ENCODE results near the gene TXLNB. TPM values are rescaled to one million over a fixed set of nuclear protein-coding genes. Genes with fewer than 3 reads are reported as not detected.

Gene TXLNB
- total and polyA plus RNA-seq, 2 of the 13 experiments (the other 11 are each of a cell fraction or from before 2014, with no cell fraction given) = not detected

GRCh38 chr6:139323511-139324300, 31.9 kb upstream of the TXLNB start:
- 0 out of 2 replicates have a peak, but pooled peaks cover 4% of the 10 kb centered on the region for H3K4me1 ChIP-seq (ENCODE audit: insufficient read depth, low read length)
- H3K79me2 ChIP-seq (ENCODE audit: insufficient read depth, low read length) = no peaks in the 10 kb centered on the region
- intact Hi-C loops (cut with micrococcal nuclease; ENCODE audit: unreplicated experiment) (no loop called here), in situ Hi-C loops (cut with HindIII; ENCODE audit: extremely low pct_ligation_motif_present, low pct_unique_long_range_greater_than_20kb) (no loop called here)
- peak overlapping the region; percentile 24; the same call in 1 of the 2 replicates for H3K4me2 ChIP-seq (ENCODE audit: low read depth, low read length)
- ChIA-PET POLR2A (no interaction called here), CTCF (ENCODE audit: low intra/inter-chr PET ratio, low total read pairs) (no interaction called here)
- no peak overlapping the region for H3K27ac ChIP-seq (ENCODE audit: extremely low read length, insufficient read depth, low read length)
- H3K27me3 ChIP-seq (ENCODE audit: control insufficient read depth in 1 of 2, insufficient read depth in 2 of 2, low read length in 2 of 2) = no peaks in the 10 kb centered on the region
- whole genome bisulfite sequencing (ENCODE audit: low lambda C conversion rate) = 42% methylated on average over 21 of the region's 21 CpGs
- no peaks in the 10 kb centered on the region for H4K20me1 ChIP-seq (ENCODE audit: insufficient read depth, low read length)
- no TSS peak for BruUV-seq (replicated peaks)
- TF ChIP-seq ZNF512 (CRISPR knock-in tag; IDR thresholded peaks at IDR 0.05) (no peak), RFX3 (CRISPR knock-in tag; IDR thresholded peaks at IDR 0.05) (peak; percentile 55; the same call in 1 of the 2 replicates), ZNF281 (CRISPR knock-in tag; IDR thresholded peaks at IDR 0.05; ENCODE audit: borderline replicate concordance) (peak; percentile 66), WIZ (CRISPR knock-in tag; IDR thresholded peaks at IDR 0.05) (no peak), ZNF572 (CRISPR knock-in tag; IDR thresholded peaks at IDR 0.05) (no peak), ZNF780A (CRISPR knock-in tag; IDR thresholded peaks at IDR 0.05) (no peak), ZNF777 (CRISPR knock-in tag; IDR thresholded peaks at IDR 0.05) (no peak), FOSL2 (CRISPR knock-in tag; IDR thresholded peaks at IDR 0.05) (peak; percentile 41), RFX1 (IDR thresholded peaks at IDR 0.05) (peak; percentile 10; the same call in 1 of the 2 replicates), MNT (IDR thresholded peaks at IDR 0.05) (0 out of 2 replicates have a peak, but pooled peaks have one; percentile 16), ZNF652 (CRISPR knock-in tag; IDR thresholded peaks at IDR 0.05; ENCODE audit: borderline replicate concordance, low read depth) (peak; percentile 92), CEBPB (IDR thresholded peaks at IDR 0.05; ENCODE audit: borderline replicate concordance, low read depth, low read length) (no peak)
- no peak; the same call in 2 of the 3 replicates for ATAC-seq
- no peak for FAIRE-seq
- H3K36me3 ChIP-seq (replicated peaks in 1 of 2; ENCODE audit: control insufficient read depth in 1 of 2, insufficient read depth in 2 of 2, low read length in 2 of 2) = no peaks in the 10 kb centered on the region
- H2AFZ ChIP-seq (ENCODE audit: low read length) = no peak overlapping the region
- peak; percentile 7 for DNase-seq (ENCODE audit: low spot score)
- no peak overlapping the region for H3K4me3 ChIP-seq (replicated peaks in 1 of 3; ENCODE audit: insufficient read depth in 1 of 3, low read depth in 2 of 3, low read length in 3 of 3)
- H3K9ac ChIP-seq (ENCODE audit: insufficient read depth, low read depth, low read length) = no peak overlapping the region
- H3K9me3 ChIP-seq (ENCODE audit: low read length) = no peaks in the 10 kb centered on the region

Data from HepG2 (cell line).